ENCODE data around the gene LCMT2.

Gene LCMT2

GRCh38 chr15:43329960-43330779 lies at the start of gene LCMT2:
LCMT2 (minus strand) TSS chr15:43330573; CDS start chr15:43330489, 84 bp downstream.
- peak; percentile 81 to 84 for DNase-seq (ENCODE audit: low read depth in 2 of 2)

GRCh38 chr15:43378601-43379000 lies 48.2 kb upstream of the LCMT2 start:
- DNase-seq (ENCODE audit: low read depth in 2 of 2), result no peak

GRCh38 chr15:43376017-43376705 lies 45.8 kb upstream of the LCMT2 start:
- no peak for DNase-seq (ENCODE audit: low read depth in 2 of 2)

GRCh38 chr15:43370975-43371974 lies 40.9 kb upstream of the LCMT2 start, which contains the start of the genes TUBGCP4 and ZSCAN29:
TUBGCP4 (plus strand) TSS chr15:43371101; CDS start chr15:43371355, 254 bp downstream.
ZSCAN29 (minus strand) TSS chr15:43371043; CDS start chr15:43369913, 1,130 bp downstream.
- DNase-seq (ENCODE audit: low read depth in 2 of 2), result peak; percentile 68 to 73

- no peak for DNase-seq (ENCODE audit: low read depth in 2 of 2)
These were observed 40.1 kb upstream of the LCMT2 start for GRCh38 chr15:43370310-43370974.

- DNase-seq (ENCODE audit: low read depth in 2 of 2), result no peak
These were observed 31.0 kb upstream of the LCMT2 start for GRCh38 chr15:43361313-43361903.

- DNase-seq (ENCODE audit: low read depth in 2 of 2), result no peak
These were observed 30.4 kb upstream of the LCMT2 start for GRCh38 chr15:43360821-43361220.

- no peak for DNase-seq (ENCODE audit: low read depth in 2 of 2)
These were observed 22.5 kb upstream of the LCMT2 start for GRCh38 chr15:43352693-43353382.

GRCh38 chr15:43347114-43347513 lies 16.7 kb upstream of the LCMT2 start:
- no peak for DNase-seq (ENCODE audit: low read depth in 2 of 2)

GRCh38 chr15:43346305-43346704 lies 15.9 kb upstream of the LCMT2 start:
- no peak for DNase-seq (ENCODE audit: low read depth in 2 of 2)

- DNase-seq (ENCODE audit: low read depth in 2 of 2), result no peak
These were observed 361 bp upstream of the LCMT2 start for GRCh38 chr15:43330780-43331087.

- peak in 1 of 2 donors; percentile 7 for DNase-seq (ENCODE audit: low read depth in 2 of 2)
These were observed 985 bp downstream of the LCMT2 start for GRCh38 chr15:43329217-43329959.

- DNase-seq (ENCODE audit: low read depth in 2 of 2), result no peak
These were observed 5.2 kb downstream of the LCMT2 start for GRCh38 chr15:43325039-43325684.

- DNase-seq (ENCODE audit: low read depth in 2 of 2), result no peak
These were observed 11.2 kb downstream of the LCMT2 start for GRCh38 chr15:43318990-43319771.

- no peak for DNase-seq (ENCODE audit: low read depth in 2 of 2)
These were observed 12.7 kb downstream of the LCMT2 start for GRCh38 chr15:43317566-43318184.

GRCh38 chr15:43316971-43317346 lies 13.4 kb downstream of the LCMT2 start:
- DNase-seq (ENCODE audit: low read depth in 2 of 2), result no peak

- DNase-seq (ENCODE audit: low read depth in 2 of 2), result no peak
These were observed 14.1 kb downstream of the LCMT2 start for GRCh38 chr15:43316016-43316970.

Data from stimulated activated CD4-positive, alpha-beta T cell treated with anti-CD3 and anti-CD28 coated beads, Interleukin-15, amount 100 ng/mL, for 48 hours (primary cell).